Fibroblast of villous mesenchyme (primary cell): ENCODE measurements around the gene DBP. TPM values are rescaled to one million over a fixed set of nuclear protein-coding genes. Genes with fewer than 3 reads are reported as not detected.
A peak's percentile ranks its signal among the peaks of the same experiment; 100 is the strongest.

Experiments used
- DNase-seq: peaks from one replicate; pipeline ENCODE4 v3.0.0-alpha.2; 2010; ENCODE audit warnings: low read depth
- H3K4me3 ChIP-seq: 2 replicates; pipeline ENCODE4 v1.5.1; 2011; ENCODE audit warnings: low read depth, mild to moderate bottlenecking, low read length
- total RNA-seq: library from RNA; depleted of rRNA; stranded (reverse); fragments of >200 nt; gene quantifications from 2 replicates; pipeline ENCODE4 v1.2.3, GENCODE V29; 2012
- TF ChIP-seq, protein P1 (sequence below): IDR thresholded peaks from 2 replicates; pipeline ENCODE4 v1.5.1; 2012; ENCODE audit warnings: low read depth, mild to moderate bottlenecking, low read length; ENCODE audit not compliant: insufficient read depth

Gene DBP
- total RNA-seq, 1 donor, result 6.9 TPM

DNA sequence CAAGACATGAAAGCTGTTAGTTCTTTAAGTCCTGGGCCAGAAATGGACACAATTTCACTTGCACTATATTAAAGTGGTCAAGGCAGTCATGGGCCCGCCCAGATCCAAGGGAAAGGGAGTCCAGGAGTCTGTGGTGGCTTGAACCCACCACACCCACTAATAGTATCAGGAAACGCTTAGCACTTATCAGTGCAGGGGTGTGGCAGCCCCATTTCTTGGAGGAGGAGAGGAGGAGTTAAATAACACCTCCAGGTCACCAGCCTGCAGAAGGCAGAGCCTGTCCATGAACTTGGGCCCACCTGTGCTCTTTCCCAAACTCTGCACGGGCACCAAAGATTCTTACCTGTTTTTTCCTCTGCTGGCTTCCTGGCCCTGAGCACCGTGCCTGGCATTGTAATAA lies 41.0 kb upstream of the DBP start:
- DNase-seq, result no peak
- TF ChIP-seq, protein P1, sequence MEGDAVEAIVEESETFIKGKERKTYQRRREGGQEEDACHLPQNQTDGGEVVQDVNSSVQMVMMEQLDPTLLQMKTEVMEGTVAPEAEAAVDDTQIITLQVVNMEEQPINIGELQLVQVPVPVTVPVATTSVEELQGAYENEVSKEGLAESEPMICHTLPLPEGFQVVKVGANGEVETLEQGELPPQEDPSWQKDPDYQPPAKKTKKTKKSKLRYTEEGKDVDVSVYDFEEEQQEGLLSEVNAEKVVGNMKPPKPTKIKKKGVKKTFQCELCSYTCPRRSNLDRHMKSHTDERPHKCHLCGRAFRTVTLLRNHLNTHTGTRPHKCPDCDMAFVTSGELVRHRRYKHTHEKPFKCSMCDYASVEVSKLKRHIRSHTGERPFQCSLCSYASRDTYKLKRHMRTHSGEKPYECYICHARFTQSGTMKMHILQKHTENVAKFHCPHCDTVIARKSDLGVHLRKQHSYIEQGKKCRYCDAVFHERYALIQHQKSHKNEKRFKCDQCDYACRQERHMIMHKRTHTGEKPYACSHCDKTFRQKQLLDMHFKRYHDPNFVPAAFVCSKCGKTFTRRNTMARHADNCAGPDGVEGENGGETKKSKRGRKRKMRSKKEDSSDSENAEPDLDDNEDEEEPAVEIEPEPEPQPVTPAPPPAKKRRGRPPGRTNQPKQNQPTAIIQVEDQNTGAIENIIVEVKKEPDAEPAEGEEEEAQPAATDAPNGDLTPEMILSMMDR, result no peak
- no peak overlapping the region for H3K4me3 ChIP-seq

DNA sequence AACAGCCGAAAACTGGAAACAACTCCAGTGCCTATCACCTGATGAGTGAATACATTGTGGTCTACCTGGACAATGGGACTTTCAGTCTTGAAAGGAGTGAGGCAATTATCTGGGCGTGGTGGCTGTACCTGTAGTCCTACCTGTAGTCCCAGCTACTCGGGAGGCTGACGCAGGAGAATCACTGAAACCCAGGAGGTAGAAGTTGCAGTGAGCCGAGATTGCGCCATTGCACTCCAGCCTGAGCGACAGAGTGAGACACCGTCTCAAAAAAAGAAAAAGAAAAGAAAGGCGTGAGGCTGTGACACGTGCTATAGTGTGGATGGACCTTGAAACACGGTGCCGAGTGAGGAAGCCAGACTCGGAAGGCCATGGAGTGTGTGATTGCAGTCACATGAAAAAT lies 39.7 kb upstream of the DBP start:
- H3K4me3 ChIP-seq, result no peak overlapping the region
- TF ChIP-seq, protein P1, result no peak
- no peak for DNase-seq

DNA sequence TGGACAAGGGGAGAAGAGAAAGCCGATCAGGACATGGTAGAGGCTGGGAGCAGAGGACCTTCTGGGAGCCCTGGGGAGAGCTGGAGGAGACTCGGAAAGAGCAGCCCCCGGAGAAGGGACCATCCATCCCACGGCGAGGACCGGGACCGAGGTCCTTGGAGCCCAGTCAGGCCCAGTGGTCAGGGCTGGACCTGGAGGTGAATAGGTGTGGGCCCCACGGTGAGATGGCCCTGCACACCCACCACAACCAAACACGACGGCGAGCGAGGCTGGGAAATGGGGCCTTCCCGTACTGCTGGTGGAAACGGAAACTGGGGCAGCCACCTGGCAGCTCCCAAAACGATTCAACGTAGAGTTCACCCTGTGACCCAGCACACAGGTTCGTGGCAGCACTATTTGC lies 39.3 kb upstream of the DBP start:
- H3K4me3 ChIP-seq, result no peak overlapping the region
- DNase-seq, result no peak
- TF ChIP-seq, protein P1, result no peak

DNA sequence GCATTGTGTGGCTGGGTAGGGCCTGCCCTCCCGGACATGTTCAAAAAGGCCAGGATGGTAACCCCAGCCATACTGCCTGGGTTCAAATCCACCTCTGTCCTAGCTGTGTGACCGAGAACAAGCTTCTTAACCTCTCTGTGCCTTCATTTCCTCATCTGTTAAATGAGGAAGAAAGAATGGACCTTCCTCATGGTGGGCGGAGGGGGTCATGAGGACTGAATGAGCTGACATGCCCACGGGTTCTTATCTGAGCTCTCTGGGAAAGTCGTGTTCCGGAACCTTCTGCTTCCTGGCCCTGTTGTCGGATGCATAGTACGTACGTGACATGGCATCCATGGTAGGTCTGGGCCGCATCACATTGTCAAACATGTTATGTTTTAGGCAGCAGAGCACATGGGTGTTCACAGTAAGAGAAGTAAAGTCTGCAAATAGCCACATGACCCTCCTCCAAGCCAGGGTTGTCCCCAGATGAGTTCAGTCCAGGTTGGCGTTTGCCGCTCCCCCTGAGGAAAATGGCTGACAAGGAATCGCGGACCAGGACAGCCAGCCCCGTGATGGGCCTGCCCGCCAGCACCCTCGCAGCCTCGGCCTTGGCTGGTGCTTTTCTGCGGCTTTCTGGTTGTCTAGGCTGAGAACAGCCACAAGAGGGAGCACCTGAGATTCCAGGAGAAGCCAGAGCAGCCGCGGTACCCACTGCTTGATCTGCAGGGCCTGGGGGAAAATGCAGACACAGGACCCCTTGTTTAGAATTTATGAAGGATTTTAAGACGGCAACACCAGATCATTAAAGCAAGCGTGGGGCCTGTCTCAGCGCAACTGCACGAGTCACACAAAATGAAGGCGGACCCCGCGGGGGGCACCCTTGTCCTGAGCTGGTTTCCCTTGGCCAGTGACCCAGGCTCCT lies 38.0 kb upstream of the DBP start:
- no peak overlapping the region for H3K4me3 ChIP-seq
- TF ChIP-seq, protein P1, result peak; percentile 88
- peak; percentile 84 for DNase-seq

DNA sequence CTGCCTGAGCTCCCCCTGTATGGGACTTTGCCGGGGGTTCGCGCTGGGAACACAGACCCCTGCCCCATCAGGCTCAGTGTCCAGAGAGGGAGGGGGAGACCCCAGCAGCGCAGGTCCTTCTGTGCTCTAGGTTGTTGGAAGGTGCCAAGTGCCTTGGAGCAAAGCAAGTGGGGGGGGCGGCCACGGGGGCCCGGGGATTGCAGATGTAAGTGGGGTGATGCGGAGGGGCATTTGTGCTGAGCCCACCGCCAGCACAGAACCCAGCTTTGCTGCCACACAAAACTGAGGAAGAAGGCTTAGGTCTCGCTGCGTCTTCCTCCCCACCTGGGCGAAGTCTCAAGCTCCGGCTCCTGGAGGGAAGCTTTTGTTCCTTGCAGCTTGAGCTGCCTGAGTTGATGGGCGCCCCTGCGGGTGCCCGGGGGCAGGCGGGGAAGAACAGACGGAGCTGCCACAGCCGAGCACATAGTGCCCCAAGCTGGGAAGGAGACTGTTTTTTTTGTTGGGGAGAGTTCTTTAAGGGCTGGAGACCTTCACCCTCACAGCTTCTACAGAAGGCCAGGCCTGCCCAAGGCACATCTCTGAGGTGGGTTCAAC lies 37.1 kb upstream of the DBP start:
- TF ChIP-seq, protein P1, result no peak
- H3K4me3 ChIP-seq, result no peak overlapping the region
- no peak for DNase-seq

DNA sequence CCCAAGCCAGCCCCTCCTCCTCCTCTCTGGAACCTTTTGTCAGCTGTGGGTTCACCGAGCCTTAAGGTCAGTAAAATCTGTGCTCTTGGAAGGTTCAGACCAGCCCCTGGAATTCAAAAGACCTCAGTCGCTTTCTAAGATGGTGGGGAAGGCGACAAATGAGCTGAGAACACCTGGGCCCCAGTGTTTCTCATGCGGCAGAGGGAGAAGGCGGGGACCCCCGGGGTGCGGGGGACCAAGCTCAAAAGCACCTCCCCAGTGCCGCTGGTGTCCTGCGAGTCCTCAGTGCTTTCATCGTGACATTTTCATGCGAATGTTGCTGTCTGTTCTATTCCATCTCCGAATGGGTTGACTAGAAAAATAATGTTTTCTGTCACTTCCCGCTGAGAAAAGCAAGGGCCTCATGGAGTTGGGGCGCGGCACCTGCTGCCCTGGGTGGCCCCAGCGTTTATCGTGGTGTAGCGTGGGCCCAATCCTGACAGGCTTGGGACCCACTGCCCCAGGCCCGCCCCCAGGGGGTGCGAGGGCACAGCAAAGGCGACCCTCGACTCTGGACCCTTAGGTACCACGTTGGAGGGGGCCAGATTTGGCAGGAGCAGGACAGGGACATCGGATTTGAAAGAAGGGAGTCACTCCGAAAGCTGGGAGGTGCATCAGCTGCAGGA lies 36.4 kb upstream of the DBP start:
- H3K4me3 ChIP-seq, result no peak overlapping the region
- DNase-seq, result no peak
- TF ChIP-seq, protein P1, result no peak
